K562 (cell line): ENCODE measurements around the gene AKT1S1. TPM values are rescaled to one million over a fixed set of nuclear protein-coding genes. Genes with fewer than 3 reads are reported as not detected.
A peak's percentile ranks its signal among the peaks of the same experiment; 100 is the strongest.

Experiments used
- BACH1 ChIP-seq: fragments of 200-800 bp; sonication (Bioruptor generic); IDR thresholded peaks from 2 replicates; pipeline ENCODE4 v1.6.1; 2016; ENCODE audit warnings: missing genetic modification characterization, missing compliant biosample characterization
- CGGBP1 ChIP-seq: fragments of 250-450 bp; sonication (Bioruptor Pico); IDR thresholded peaks from 2 replicates; pipeline ENCODE4 v1.9.0; 2021; ENCODE audit warnings: mild to moderate bottlenecking
- CLOCK ChIP-seq: fragments of 250-450 bp; sonication (Bioruptor Pico); IDR thresholded peaks from 2 replicates; pipeline ENCODE4 v1.4.0; 2020; ENCODE audit warnings: mild to moderate bottlenecking, moderate library complexity, borderline replicate concordance
- FOXO4 ChIP-seq: fragments of 450-650 bp; formaldehyde crosslinking; IDR thresholded peaks from 2 replicates; pipeline ENCODE4 v1.4.0; 2020; ENCODE audit warnings: mild to moderate bottlenecking, moderate library complexity
- HOMEZ ChIP-seq: fragments of 250-450 bp; sonication (Bioruptor Pico); IDR thresholded peaks from 2 replicates; pipeline ENCODE4 v1.4.0; 2020; ENCODE audit warnings: mild to moderate bottlenecking, moderate library complexity
- IFI16 ChIP-seq: fragments of 250-450 bp; sonication (Bioruptor Pico); IDR thresholded peaks from 2 replicates; pipeline ENCODE4 v2.1.2; 2022; ENCODE audit warnings: mild to moderate bottlenecking, inconsistent platforms
- IRF9 ChIP-seq: fragments of 450-650 bp; IDR thresholded peaks from 2 replicates; pipeline ENCODE4 v1.6.1; 2016; ENCODE audit warnings: missing biosample characterization, missing genetic modification characterization
- MTF1 ChIP-seq: fragments of 250-450 bp; sonication (Bioruptor Pico); IDR thresholded peaks from 2 replicates; pipeline ENCODE4 v1.9.0; 2021; ENCODE audit warnings: moderate library complexity, mild to moderate bottlenecking, inconsistent platforms, borderline replicate concordance
- NFIC ChIP-seq: fragments of 450-650 bp; IDR thresholded peaks from 2 replicates; pipeline ENCODE4 v1.6.1; 2017; ENCODE audit warnings: mild to moderate bottlenecking, inconsistent platforms
- POLR2A ChIP-seq: fragments of 450-650 bp; conservative IDR thresholded peaks from 2 replicates; pipeline ENCODE4 v1.6.1; 2016
- SMARCB1 ChIP-seq: IDR thresholded peaks from 2 replicates; pipeline ENCODE4 v1.6.1; 2011; ENCODE audit warnings: improper control_type of control experiment, low read depth; ENCODE audit not compliant: insufficient read length
- SREBF1 ChIP-seq: fragments of 150-350 bp; IDR thresholded peaks from 2 replicates; pipeline ENCODE4 v1.6.1; 2014; ENCODE audit warnings: antibody characterized with exemption, low read depth, low read length, borderline replicate concordance
- ZBTB34 ChIP-seq: fragments of 250-450 bp; sonication (Bioruptor Pico); IDR thresholded peaks from 2 replicates; pipeline ENCODE4 v1.8.0; 2021; ENCODE audit warnings: mild to moderate bottlenecking, moderate library complexity
- ZBTB7A ChIP-seq: IDR thresholded peaks from 2 replicates; pipeline ENCODE4 v1.6.1; 2011; ENCODE audit warnings: low read depth, mild to moderate bottlenecking, low read length, moderate library complexity, borderline replicate concordance; ENCODE audit not compliant: control insufficient read depth
- ZNF143 ChIP-seq: sonication (generic); formaldehyde crosslinking; IDR thresholded peaks from 2 replicates; pipeline ENCODE4 v1.9.0; 2022; ENCODE audit warnings: mild to moderate bottlenecking, missing genetic modification reagents
- ZNF165 ChIP-seq: fragments of 250-450 bp; sonication (Bioruptor Pico); IDR thresholded peaks from 2 replicates; pipeline ENCODE4 v1.4.0; 2020; ENCODE audit warnings: borderline replicate concordance
- ZNF436 ChIP-seq: fragments of 250-450, 450-650 bp; sonication (Bioruptor Pico); formaldehyde crosslinking; IDR thresholded peaks from 2 replicates; pipeline ENCODE4 v1.7.0; 2020; ENCODE audit warnings: mild to moderate bottlenecking
- polyA plus RNA-seq, 8 experiments: library from polyadenylated mRNA; depleted of rRNA in 4 of 8; stranded (reverse) in 5 of 8; unstranded in 3 of 8; fragments of >200 nt; fragmentation: Nextera tagmentation in 2 of 8; fragmentation: Illumina TruSeq in 1 of 8; extraction: Ambion mirVana in 2 of 8; extraction: Trizol in 1 of 8; gene quantifications; 2 replicates each; pipeline versions ENCODE4 v1.2.1 to v1.2.3, GENCODE V29; 2011 to 2014; ENCODE audit warnings: inconsistent platforms in 1 of 8, missing spikeins in 1 of 8
- total RNA-seq, 7 experiments: library from RNA; depleted of rRNA in 6 of 7; stranded (reverse); fragments of >200 nt in 6 of 7; fragmentation: Illumina TruSeq in 2 of 7; extraction: Trizol in 2 of 7; gene quantifications; 2 replicates each; pipeline versions ENCODE4 v1.2.1 to v1.2.3, GENCODE V29; 2011 to 2021; ENCODE audit warnings: low replicate concordance in 1 of 7

AKT1S1 gene
- total and polyA plus RNA-seq, 9 of the 15 experiments (the other 6 are each of a cell fraction or from before 2014, with no cell fraction given) = 1.2 to 50.3 (median 17.1) TPM

- no peak for TF ChIP-seq ZBTB34 (CRISPR knock-in tag)
- no peak for TF ChIP-seq MTF1 (CRISPR knock-in tag)
- peak; percentile 99 for TF ChIP-seq NFIC
- no peak for TF ChIP-seq IFI16 (CRISPR knock-in tag)
- TF ChIP-seq POLR2A = peak; percentile 88
- no peak; the same call in 1 of the 2 replicates for TF ChIP-seq CLOCK (CRISPR knock-in tag)
- 0 out of 2 replicates have a peak, but pooled peaks have one; percentile 15 for TF ChIP-seq ZNF143
- TF ChIP-seq ZNF436 (CRISPR knock-in tag) = no peak
- no peak for TF ChIP-seq IRF9 (tag)
- TF ChIP-seq ZNF165 (CRISPR knock-in tag) = no peak
- no peak for TF ChIP-seq SMARCB1
- peak; percentile 85; the same call in 1 of the 2 replicates for TF ChIP-seq BACH1 (tag)
- TF ChIP-seq CGGBP1 = 0 out of 2 replicates have a peak, but pooled peaks have one; percentile 63
- TF ChIP-seq FOXO4 (CRISPR knock-in tag) = no peak
- TF ChIP-seq SREBF1 = peak; percentile 97
- no peak; the same call in 1 of the 2 replicates for TF ChIP-seq ZBTB7A
- no peak for TF ChIP-seq HOMEZ (CRISPR knock-in tag)
These were observed at the start of gene AKT1S1, which contains the start of gene TBC1D17 (continued) for GRCh38 chr19:49877020-49877878.
